PC-9 (cell line): Measurements from ENCODE around the gene TLE1.

Experiments used
- EZH2 ChIP-seq: fragments of 200-600 bp; sonication (generic); IDR thresholded peaks from 2 replicates; pipeline ENCODE4 v1.8.0; 2017; ENCODE audit warnings: antibody characterized with exemption, low read depth
- TF ChIP-seq, protein P1 (sequence below): fragments of 200-600 bp; sonication (generic); conservative IDR thresholded peaks from 2 replicates; pipeline ENCODE4 v1.6.1; 2017; ENCODE audit warnings: mixed run types, antibody characterized with exemption, mild to moderate bottlenecking, moderate library complexity

DNA sequence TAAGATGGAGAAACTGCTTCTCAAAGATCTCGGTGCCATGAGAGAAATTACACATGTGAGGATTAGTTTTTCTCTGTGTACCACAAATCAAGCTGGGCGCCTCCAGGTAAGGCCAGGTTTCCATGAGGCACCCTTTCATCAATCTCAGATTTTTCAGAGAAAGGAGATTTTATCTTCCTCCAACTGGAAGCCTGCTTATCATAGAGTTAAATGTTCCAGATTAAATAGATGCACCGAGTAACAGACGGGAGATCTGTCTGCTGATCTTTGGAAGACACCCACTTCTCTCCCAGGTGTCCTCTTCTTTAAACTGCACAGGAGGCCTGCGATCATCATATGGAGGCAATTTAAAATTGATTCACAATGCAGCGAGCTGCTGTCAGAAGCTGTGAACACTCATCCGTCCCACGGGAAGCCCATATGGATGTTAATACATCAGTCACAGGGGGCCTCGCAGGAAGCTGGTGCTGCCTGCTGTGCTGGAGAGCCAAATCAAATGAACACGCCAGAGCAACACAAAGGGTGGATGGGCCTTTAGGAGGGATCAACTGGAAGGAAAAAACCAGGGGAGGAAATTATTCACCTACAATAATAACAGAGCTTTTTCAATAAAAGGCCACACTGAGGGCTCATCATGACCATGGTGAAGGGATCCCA is 93.3 kb downstream of the TLE1 start:
- TF ChIP-seq, protein P1, sequence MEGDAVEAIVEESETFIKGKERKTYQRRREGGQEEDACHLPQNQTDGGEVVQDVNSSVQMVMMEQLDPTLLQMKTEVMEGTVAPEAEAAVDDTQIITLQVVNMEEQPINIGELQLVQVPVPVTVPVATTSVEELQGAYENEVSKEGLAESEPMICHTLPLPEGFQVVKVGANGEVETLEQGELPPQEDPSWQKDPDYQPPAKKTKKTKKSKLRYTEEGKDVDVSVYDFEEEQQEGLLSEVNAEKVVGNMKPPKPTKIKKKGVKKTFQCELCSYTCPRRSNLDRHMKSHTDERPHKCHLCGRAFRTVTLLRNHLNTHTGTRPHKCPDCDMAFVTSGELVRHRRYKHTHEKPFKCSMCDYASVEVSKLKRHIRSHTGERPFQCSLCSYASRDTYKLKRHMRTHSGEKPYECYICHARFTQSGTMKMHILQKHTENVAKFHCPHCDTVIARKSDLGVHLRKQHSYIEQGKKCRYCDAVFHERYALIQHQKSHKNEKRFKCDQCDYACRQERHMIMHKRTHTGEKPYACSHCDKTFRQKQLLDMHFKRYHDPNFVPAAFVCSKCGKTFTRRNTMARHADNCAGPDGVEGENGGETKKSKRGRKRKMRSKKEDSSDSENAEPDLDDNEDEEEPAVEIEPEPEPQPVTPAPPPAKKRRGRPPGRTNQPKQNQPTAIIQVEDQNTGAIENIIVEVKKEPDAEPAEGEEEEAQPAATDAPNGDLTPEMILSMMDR: no peak
- no peak for TF ChIP-seq EZH2
